Fibroblast of villous mesenchyme (primary cell): ENCODE measurements around the gene KCNJ10. TPM values are rescaled to one million over a fixed set of nuclear protein-coding genes. Genes with fewer than 3 reads are reported as not detected.
"Not testable (repeated sequence)": the region's sequence is repeated elsewhere in the genome, so short reads cannot be mapped to it uniquely, and the experiment has no call there.

Experiments used
- DNase-seq: peaks from one replicate; pipeline ENCODE4 v3.0.0-alpha.2; 2010; ENCODE audit warnings: low read depth
- H3K4me3 ChIP-seq: 2 replicates; pipeline ENCODE4 v1.5.1; 2011; ENCODE audit warnings: low read depth, mild to moderate bottlenecking, low read length
- CTCF ChIP-seq: IDR thresholded peaks from 2 replicates; pipeline ENCODE4 v1.5.1; 2012; ENCODE audit warnings: low read depth, mild to moderate bottlenecking, low read length; ENCODE audit not compliant: insufficient read depth
- total RNA-seq: library from RNA; depleted of rRNA; stranded (reverse); fragments of >200 nt; gene quantifications from 2 replicates; pipeline ENCODE4 v1.2.3, GENCODE V29; 2012

Gene KCNJ10
- total RNA-seq, 1 donor, result not detected

GRCh38 chr1:160050619-160051018, 19.3 kb downstream of the KCNJ10 start:
- H3K4me3 ChIP-seq, result no peak overlapping the region
- no peak for DNase-seq
- TF ChIP-seq CTCF, result no peak

DNA sequence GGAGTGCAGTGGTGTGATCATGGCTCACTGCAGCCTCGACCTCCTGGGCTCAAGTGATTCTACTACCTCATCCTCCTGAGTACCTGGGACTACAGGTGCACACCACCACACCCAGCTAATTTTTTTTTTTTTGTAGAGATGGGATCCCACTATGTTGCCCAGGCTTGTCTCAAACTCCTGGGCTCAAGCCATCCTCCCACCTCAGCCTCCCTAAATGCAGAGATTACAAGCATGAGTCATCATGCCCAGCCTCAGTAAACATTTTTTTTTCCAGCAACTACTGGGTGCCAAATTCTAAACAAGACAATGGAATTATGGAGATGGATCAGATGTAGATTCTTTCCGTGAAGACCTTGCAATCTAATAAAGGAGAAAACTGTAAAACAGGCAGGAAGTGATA, 19.8 kb downstream of the KCNJ10 start:
- DNase-seq, H3K4me3 ChIP-seq: not testable (repeated sequence)

GRCh38 chr1:160049101-160049500, 20.9 kb downstream of the KCNJ10 start:
- no peak overlapping the region for H3K4me3 ChIP-seq
- no peak for DNase-seq
- no peak for TF ChIP-seq CTCF

DNA sequence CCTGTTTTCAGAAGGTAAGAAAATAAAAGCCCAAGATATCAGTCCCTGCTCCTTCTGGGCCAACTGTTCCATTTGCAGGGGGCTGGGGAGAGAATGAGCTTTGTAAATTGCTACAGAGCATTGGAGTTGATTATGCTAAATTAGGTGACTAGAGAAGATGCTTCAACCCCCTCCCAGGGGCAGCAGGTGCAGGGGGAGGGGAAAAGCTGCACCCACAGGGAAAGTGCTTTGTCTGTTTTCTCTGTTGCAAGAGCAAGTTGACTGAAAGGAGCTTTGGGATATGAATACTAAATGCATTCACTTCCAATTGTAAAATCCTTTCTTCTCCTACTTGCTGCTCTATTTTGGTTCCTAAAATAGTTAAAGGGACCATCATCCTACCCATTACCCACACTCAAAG, 21.6 kb downstream of the KCNJ10 start:
- no peak overlapping the region for H3K4me3 ChIP-seq
- no peak for DNase-seq
- no peak for TF ChIP-seq CTCF

- no peak for DNase-seq
- no peak overlapping the region for H3K4me3 ChIP-seq
- TF ChIP-seq CTCF, result no peak
Measured at GRCh38 chr1:160047111-160047991, 22.6 kb downstream of the KCNJ10 start.

GRCh38 chr1:160046494-160047110, 23.4 kb downstream of the KCNJ10 start:
- DNase-seq, result peak; percentile 51
- no peak overlapping the region for H3K4me3 ChIP-seq
- peak; percentile 64 for TF ChIP-seq CTCF

DNA sequence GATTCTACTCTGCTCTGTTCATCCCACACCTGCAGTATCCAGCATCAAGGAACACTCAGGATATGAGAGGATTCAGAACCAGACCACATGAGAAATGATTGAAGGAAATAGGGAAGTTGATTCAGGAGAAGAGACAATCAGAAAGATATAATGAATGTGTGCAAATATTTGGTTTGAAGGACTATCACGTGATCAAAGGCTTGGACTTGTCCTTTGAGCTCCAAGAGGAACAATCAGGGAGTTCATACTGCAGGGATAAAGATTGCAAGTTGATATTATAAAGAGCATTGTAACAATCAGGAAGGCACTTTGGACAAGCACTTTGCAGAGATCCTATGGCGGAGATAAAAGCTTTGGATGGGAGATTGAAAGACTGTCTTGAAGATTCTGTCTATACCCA, 24.3 kb downstream of the KCNJ10 start:
- DNase-seq, result no peak
- TF ChIP-seq CTCF, result no peak
- no peak overlapping the region for H3K4me3 ChIP-seq
